ENCODE data around the gene MAB21L4.
A peak's percentile ranks its signal among the peaks of the same experiment; 100 is the strongest.
"Not testable (repeated sequence)": the region's sequence is repeated elsewhere in the genome, so short reads cannot be mapped to it uniquely, and the experiment has no call there.

Gene MAB21L4

GRCh38 chr2:240846873-240847595 is 48.9 kb downstream of the MAB21L4 start:
- DNase-seq (ENCODE audit: extremely low read depth, insufficient read length) = no peak
- no peak for TF ChIP-seq CTCF (IDR thresholded peaks at IDR 0.05; ENCODE audit: insufficient read depth, low read length, poor library complexity, severe bottlenecking)
- Histone ChIP-seq H3K4me3 (replicated peaks; ENCODE audit: low read depth, low read length) (no peak overlapping the region), H3K36me3 (ENCODE audit: control insufficient read depth, insufficient read depth, low read length) (no peaks in the 10 kb centered on the region), H3K27me3 (replicated peaks; ENCODE audit: control insufficient read depth, insufficient read depth, low read length) (no peaks in the 10 kb centered on the region; the same call in 1 of the 2 replicates)

GRCh38 chr2:240846309-240846708 is 49.6 kb downstream of the MAB21L4 start:
- not testable (repeated sequence) for DNase-seq (ENCODE audit: extremely low read depth, insufficient read length); H3K27me3 ChIP-seq (replicated peaks; ENCODE audit: control insufficient read depth, insufficient read depth, low read length); H3K36me3 ChIP-seq (ENCODE audit: control insufficient read depth, insufficient read depth, low read length); H3K4me3 ChIP-seq (replicated peaks; ENCODE audit: low read depth, low read length)

- H3K27me3 ChIP-seq (replicated peaks; ENCODE audit: control insufficient read depth, insufficient read depth, low read length) = peaks cover 2% of the 10 kb centered on the region
- no peak for DNase-seq (ENCODE audit: extremely low read depth, insufficient read length)
- peak; percentile 56 for TF ChIP-seq CTCF (IDR thresholded peaks at IDR 0.05; ENCODE audit: insufficient read depth, low read length, poor library complexity, severe bottlenecking)
These were observed 55.4 kb downstream of the MAB21L4 start for GRCh38 chr2:240840435-240841060.

GRCh38 chr2:240839152-240840143 is 56.5 kb downstream of the MAB21L4 start:
- no peak for DNase-seq (ENCODE audit: extremely low read depth, insufficient read length)
- H3K4me3 ChIP-seq (replicated peaks; ENCODE audit: low read depth, low read length) = no peak overlapping the region
- H3K27me3 ChIP-seq (replicated peaks; ENCODE audit: control insufficient read depth, insufficient read depth, low read length) = peaks cover 2% of the 10 kb centered on the region
- TF ChIP-seq CTCF (IDR thresholded peaks at IDR 0.05; ENCODE audit: insufficient read depth, low read length, poor library complexity, severe bottlenecking) = no peak
- H3K36me3 ChIP-seq (ENCODE audit: control insufficient read depth, insufficient read depth, low read length) = no peaks in the 10 kb centered on the region

More at GRCh38 chr2:240840435-240841060, 55.4 kb downstream of the MAB21L4 start:
- Histone ChIP-seq H3K4me3 (replicated peaks; ENCODE audit: low read depth, low read length) (no peak overlapping the region), H3K36me3 (ENCODE audit: control insufficient read depth, insufficient read depth, low read length) (no peaks in the 10 kb centered on the region)

- H3K4me3 ChIP-seq (replicated peaks; ENCODE audit: low read depth, low read length) = no peak overlapping the region
- no peak for DNase-seq (ENCODE audit: extremely low read depth, insufficient read length)
- peaks cover 2% of the 10 kb centered on the region; the same call in 1 of the 2 replicates for H3K27me3 ChIP-seq (replicated peaks; ENCODE audit: control insufficient read depth, insufficient read depth, low read length)
- no peak for TF ChIP-seq CTCF (IDR thresholded peaks at IDR 0.05; ENCODE audit: insufficient read depth, low read length, poor library complexity, severe bottlenecking)
- no peaks in the 10 kb centered on the region for H3K36me3 ChIP-seq (ENCODE audit: control insufficient read depth, insufficient read depth, low read length)
These were observed 58.3 kb downstream of the MAB21L4 start for GRCh38 chr2:240837621-240838020.

Measured in GM06990 (cell line).